GM21381 (cell line): ENCODE measurements around the gene TTYH1.
"Not testable (repeated sequence)": the region's sequence is repeated elsewhere in the genome, so short reads cannot be mapped to it uniquely, and the experiment has no call there.

Source experiments
- ATAC-seq: cut with Tn5 transposase; IDR thresholded peaks from one replicate; pipeline ENCODE4 v1.9.1; 2021; ENCODE audit warnings: mild to moderate bottlenecking, moderate library complexity; ENCODE audit not compliant: unreplicated experiment

The TTYH1 gene

DNA sequence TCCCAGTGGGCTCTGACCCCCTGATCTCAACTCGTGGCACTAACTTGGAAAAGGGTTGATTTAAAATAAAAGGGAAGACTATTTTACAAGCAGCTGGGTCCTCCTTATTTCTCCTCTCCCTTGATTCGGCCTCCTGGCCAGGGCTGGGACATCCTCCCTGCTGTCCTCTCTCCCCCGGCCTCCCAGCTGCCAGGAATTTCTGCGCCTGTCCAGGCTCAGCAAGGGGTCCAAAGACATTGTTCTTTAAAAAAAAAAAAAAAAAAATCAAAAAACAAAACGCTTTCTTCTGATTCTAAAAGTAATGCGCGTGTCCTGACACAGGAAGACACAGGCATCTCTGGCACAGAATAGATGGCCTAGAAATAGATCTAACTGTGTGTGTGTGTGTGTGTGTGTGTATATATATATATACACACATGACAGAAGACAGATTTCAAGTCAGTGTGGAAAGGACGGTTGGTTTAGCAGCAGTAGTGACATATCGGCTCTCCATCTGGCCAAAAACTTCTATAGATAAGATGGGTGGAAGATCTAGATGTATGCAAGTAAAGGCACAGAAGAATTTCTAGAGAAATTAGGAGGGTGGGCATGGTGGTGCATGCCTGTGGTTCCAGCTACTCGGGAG, 21.5 kb downstream of the TTYH1 start:
- no peak for ATAC-seq

GRCh38 chr19:54439174-54439851, 24.0 kb downstream of the TTYH1 start:
- no peak for ATAC-seq

DNA sequence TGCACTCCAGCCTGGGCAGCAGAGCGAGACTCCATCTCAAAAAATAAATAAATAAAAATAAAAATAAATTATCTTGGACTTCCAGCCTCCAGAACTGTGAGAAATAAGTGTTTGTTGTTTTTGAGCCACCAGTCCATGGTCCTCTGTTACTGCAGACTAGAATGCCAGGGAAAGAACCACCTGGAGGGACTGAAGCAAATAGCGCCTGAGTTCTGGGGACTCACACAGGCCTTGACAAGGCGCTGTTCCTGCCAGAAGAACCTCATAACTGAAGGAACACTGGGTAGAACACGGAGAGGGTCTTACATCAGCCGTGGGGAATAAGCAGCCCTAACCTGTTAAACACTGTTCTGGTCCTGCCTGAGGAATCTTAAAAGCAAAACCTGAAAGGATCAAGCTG, 25.4 kb downstream of the TTYH1 start:
- no peak for ATAC-seq

GRCh38 chr19:54444737-54445136, 29.5 kb downstream of the TTYH1 start:
- no peak for ATAC-seq

DNA sequence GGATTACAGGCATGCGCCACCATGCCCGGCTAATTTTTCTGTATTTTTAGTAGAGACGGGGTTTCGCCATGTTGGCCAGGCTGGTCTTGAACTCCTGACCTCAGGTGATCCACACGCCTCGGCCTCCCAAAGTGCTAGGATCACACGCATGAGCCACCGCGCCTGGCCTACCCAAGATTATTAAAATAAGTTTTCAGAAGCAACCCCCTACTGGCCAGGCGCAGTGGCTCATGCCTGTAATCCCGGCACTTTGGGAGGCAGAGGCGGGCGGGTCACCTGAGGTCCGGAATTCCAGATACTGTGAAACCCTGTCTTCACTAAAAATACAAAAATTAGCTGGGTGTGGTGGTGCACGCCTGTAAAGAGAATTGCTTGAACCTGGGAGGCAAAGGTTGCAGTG, 31.1 kb downstream of the TTYH1 start:
- not testable (repeated sequence) for ATAC-seq

- peak; percentile 5 for ATAC-seq
These were observed 32.9 kb downstream of the TTYH1 start for GRCh38 chr19:54448040-54448773.

GRCh38 chr19:54448774-54449700, 33.8 kb downstream of the TTYH1 start, which contains the start of gene LENG8:
Gene LENG8 (plus strand): TSS chr19:54449199. CDS start chr19:54451345, 2,146 bp downstream.
- peak; percentile 88 for ATAC-seq

DNA sequence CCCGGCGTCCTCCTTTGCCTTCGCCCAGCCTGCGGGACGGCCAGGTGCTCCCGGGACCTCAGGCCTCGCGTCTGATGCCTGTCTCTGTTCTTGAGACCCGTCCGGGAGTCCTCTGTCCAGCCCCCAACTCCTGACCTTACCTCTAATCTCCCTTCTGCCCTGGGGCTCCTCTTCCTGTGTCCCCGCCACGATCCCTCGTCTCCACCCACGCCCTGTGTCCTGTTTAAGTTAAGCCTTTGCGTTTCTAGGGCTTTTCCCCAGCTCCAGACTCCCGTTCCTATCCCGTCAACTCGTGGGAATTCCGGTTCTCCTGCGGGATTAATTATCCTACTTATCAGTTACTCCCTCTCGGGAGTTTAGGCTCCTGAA, 34.4 kb downstream of the TTYH1 start:
- no peak for ATAC-seq

GRCh38 chr19:54451331-54451871, 36.1 kb downstream of the TTYH1 start:
- ATAC-seq, result no peak

DNA sequence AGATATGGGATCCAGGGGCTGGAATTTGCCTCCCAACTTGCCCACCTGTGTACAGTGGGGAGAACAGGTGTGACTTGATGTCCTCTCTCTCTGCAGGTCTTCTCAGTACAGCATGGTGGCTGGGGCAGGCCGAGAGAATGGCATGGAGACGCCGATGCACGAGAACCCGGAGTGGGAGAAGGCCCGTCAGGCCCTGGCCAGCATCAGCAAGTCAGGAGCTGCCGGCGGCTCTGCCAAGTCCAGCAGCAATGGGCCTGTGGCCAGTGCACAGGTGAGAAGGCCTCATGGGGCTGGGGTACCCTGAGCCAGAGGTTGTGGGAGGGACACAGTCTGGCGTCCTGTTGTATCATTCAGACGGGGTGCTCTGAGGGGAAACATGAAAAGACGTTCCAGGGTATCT, 36.7 kb downstream of the TTYH1 start:
- ATAC-seq, result no peak

DNA sequence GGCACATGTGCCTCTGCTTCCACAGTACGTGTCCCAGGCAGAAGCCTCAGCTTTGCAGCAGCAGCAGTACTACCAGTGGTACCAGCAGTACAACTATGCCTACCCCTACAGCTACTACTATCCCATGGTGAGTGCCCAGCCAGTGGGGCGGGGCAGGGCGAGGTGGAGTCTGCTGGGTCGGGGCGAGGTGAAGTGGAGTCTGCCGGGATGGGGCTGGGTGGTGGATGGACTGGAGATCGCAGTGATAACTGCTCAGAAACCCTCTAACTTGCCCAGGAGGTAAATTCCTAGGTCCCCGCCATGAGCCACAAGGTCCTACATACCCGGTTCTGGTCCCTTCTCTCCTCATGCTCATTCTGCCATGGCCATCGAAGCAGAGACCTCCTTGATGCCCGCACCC, 37.4 kb downstream of the TTYH1 start:
- ATAC-seq, result no peak

DNA sequence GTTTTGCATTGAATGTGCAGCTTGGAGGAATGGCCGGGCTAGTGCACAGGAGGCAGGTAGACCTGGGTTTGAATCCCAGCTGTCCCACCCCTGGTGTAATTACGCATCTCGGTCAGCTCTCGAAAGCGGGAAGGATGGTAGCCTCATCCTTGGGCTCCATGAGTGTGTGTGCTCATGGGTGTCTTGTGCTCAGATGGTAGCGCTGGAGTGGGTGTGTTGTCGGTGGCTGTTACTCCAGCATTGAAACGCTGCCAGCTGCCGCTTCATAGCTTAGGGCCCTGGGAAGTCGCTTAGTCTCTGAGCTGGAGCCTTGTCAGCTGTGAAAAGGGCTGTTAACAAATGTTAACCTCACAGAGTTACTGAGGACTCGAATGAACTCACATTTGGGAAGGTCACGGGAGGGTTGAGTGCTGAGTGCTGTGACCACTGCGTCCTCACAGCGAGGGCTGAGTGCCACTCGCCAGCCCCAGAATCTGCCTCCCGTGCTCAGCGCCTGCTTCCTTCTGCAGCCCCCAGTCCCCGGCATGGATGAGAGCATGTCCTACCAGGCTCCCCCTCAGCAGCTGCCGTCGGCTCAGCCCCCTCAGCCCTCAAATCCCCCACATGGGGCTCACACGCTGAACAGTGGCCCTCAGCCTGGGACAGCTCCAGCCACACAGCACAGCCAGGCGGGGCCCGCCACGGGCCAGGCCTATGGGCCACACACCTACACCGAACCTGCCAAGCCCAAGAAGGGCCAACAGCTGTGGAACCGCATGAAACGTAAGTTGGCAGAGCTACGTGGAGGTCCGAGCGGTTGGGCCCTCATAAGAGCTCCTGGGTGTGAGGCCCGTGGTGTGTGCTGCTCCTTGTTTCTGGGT, 38.9 kb downstream of the TTYH1 start:
- no peak for ATAC-seq

DNA sequence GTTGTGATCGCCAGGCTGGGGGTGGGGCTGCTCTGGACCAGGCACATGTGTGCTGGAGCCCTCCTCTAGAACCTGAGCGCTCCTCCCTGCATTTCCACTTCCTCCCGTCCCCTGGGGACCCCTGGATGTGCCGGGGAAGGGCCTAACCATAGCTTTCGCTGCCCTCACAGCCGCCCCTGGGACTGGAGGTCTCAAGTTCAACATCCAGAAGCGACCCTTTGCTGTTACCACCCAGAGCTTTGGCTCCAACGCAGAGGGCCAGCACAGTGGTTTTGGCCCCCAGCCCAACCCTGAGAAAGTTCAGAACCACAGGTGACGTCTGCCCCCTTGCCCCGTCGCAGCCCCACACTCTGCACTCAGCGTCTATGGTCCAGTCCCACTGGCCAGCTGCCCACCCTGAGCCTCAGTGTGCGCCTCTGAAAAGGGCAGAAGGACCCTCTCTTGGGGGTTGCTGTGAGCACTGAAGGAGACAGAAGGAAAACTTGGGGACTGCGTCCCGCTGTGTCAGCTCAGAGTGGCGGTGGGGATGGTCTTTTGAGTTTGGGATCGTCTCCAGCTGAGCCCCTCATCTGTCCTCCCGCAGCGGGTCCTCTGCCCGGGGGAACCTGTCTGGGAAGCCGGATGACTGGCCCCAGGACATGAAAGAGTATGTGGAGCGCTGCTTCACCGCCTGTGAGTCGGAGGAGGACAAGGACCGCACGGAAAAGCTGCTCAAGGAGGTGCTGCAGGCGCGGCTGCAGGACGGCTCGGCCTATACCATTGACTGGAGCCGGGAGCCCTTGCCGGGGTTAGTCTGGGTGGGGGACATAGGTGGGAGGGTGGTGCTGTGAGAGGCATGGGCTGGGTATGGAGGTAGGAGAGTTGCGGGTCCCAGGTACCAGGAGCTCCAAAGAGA, 39.8 kb downstream of the TTYH1 start:
- ATAC-seq, result no peak

DNA sequence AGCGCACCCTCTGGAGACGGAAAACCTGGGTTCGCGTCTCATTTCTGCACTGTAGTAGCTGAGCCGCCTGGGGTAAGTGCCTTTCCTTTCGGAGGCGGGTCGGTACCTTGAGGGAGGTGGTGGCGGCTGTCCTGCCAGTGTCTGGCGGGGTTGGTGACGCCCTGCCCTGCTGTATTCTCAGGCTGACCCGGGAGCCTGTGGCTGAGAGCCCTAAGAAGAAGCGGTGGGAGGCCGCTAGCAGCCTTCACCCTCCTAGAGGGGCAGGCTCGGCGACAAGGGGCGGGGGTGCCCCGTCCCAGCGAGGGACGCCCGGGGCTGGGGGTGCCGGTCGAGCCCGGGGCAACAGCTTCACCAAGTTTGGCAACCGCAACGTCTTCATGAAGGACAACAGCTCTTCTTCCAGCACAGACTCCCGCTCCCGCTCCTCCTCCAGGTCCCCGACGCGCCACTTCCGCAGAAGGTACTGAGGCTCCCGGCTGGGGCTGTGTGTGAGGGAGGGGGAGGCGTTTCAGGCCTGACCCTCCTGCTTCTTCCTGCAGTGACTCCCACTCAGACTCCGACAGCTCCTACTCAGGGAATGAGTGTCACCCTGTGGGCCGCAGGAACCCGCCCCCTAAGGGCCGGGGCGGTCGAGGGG, 40.6 kb downstream of the TTYH1 start:
- no peak for ATAC-seq

DNA sequence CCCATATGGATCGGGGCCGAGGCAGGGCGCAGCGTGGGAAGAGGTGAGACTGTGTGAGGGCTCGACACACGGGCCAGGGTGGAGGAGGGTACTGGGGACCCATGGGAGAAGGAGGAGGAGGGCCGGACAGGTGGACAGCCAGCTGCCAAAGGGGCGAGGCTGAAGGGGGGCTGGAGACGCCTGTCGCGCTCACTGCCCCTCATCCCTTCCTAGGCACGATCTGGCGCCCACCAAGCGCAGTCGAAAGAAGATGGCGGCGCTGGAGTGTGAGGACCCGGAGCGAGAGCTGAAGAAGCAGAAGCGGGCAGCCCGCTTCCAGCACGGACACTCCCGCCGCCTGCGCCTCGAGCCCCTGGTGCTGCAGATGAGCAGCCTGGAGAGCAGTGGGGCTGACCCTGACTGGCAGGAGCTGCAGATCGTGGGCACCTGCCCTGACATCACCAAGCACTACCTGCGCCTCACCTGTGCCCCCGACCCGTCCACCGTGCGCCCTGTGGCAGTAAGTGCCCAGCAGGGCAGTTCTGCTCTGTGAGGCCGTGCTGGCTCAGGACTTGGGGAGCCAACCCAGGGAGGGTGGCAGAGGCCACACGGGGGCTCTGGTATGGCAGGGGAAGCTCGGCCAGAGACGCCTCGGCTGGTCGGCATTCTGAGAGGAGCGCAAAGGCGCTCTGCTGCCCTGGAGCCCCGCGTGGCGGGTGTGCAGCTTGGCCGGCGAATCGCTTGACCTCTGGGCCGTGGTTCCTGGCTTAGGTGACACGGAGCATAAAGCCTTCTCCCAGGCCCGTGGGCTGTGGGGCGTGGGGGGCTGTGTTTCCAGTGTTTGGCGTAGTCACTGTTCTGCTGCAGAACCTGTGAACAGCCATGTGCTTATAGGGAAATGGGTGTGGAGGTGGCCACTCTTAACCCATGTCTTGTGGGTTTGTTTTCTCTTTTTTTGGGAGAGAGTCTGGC, 41.4 kb downstream of the TTYH1 start:
- no peak for ATAC-seq

DNA sequence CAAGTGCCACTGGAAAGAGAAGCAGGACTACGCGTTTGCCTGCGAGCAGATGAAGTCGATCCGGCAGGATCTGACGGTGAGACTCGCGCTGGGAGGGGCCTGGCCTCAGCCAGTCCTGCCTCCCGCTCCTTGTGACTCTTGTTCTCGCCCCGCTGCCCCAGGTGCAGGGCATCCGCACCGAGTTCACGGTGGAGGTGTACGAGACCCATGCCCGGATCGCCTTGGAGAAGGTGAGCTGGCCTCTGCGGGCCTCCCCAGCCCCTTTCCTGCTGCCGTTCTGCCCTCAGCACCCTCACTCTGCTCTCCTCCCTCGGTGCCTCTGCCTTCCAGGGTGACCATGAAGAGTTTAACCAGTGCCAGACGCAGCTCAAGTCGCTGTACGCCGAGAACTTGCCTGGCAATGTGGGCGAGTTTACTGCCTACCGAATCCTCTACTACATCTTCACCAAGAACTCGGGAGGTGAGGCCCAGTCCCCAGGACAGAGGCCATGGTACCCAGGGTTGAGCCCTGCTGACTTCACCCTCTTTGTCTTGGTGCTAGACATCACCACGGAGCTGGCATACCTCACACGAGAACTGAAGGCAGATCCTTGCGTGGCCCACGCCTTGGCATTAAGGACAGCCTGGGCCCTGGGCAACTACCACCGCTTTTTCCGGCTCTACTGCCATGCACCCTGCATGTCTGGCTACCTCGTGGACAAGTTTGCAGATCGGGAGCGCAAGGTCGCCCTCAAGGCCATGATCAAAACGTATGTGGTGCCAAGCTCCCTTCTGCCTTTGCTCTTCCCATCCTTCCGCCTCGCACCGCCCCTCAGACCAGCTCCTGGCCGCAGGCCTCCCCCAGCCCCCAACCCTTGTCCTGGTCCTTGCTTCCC, 42.7 kb downstream of the TTYH1 start:
- ATAC-seq, result no peak
